Neural crest cell (in vitro differentiated cells): Measurements from ENCODE around the gene MTURN. TPM values are rescaled to one million over a fixed set of nuclear protein-coding genes. Genes with fewer than 3 reads are reported as not detected.
"Not testable (repeated sequence)": the region's sequence is repeated elsewhere in the genome, so short reads cannot be mapped to it uniquely, and the experiment has no call there.

Source experiments
- DNase-seq: peaks from one replicate; pipeline ENCODE4 v3.0.0; 2021; ENCODE audit warnings: low read depth, mixed read lengths, low spot score
- H3K27ac Mint-ChIP-seq: one replicate; pipeline ENCODE4 v1.8.0; 2021; ENCODE audit warnings: mild to moderate bottlenecking, mixed read lengths; ENCODE audit not compliant: unreplicated experiment
- H3K27me3 Mint-ChIP-seq: 2 replicates; pipeline ENCODE4 v1.8.0; 2021; ENCODE audit warnings: low read depth, mild to moderate bottlenecking, mixed read lengths
- H3K36me3 Mint-ChIP-seq: 2 replicates; pipeline ENCODE4 v1.8.0; 2021; ENCODE audit warnings: low read depth, mild to moderate bottlenecking, mixed read lengths
- H3K4me1 Mint-ChIP-seq: 2 replicates; pipeline ENCODE4 v1.8.0; 2021; ENCODE audit warnings: mixed read lengths
- H3K4me3 Mint-ChIP-seq: one replicate; pipeline ENCODE4 v1.8.0; 2021; ENCODE audit warnings: mild to moderate bottlenecking, mixed read lengths
- H3K9me3 Mint-ChIP-seq: 2 replicates; pipeline ENCODE4 v1.8.0; 2021; ENCODE audit warnings: mixed read lengths
- CTCF ChIP-seq: fragments of 200-600 bp; sonication (generic); conservative IDR thresholded peaks from 2 replicates; pipeline ENCODE4 v1.5.0; 2021; ENCODE audit warnings: antibody characterized with exemption, mild to moderate bottlenecking
- total RNA-seq: library from RNA; stranded (reverse); gene quantifications from 2 replicates; pipeline ENCODE4 v1.2.1, GENCODE V29; 2021

MTURN gene
- total RNA-seq, 1 donor from 2014 or later = 6.6 TPM

GRCh38 chr7:30185496-30185895, 50.7 kb downstream of the MTURN start:
- no peak overlapping the region for H3K27ac Mint-ChIP-seq

GRCh38 chr7:30186725-30187124, 51.9 kb downstream of the MTURN start:
- no peak overlapping the region for H3K4me3 Mint-ChIP-seq
- DNase-seq = no peak
- no peaks in the 10 kb centered on the region for H3K27me3 Mint-ChIP-seq
- H3K9me3 Mint-ChIP-seq = peaks cover 30% of the 10 kb centered on the region
- H3K36me3 Mint-ChIP-seq = peaks cover 9% of the 10 kb centered on the region
- peaks cover 13% of the 10 kb centered on the region for H3K4me1 Mint-ChIP-seq
- no peak overlapping the region for H3K27ac Mint-ChIP-seq
- TF ChIP-seq CTCF = no peak

More at GRCh38 chr7:30185496-30185895, 50.7 kb downstream of the MTURN start:
- no peak for TF ChIP-seq CTCF
- no peak for DNase-seq
- Mint-ChIP-seq H3K4me1 (peaks cover 13% of the 10 kb centered on the region), H3K9me3 (peaks cover 30% of the 10 kb centered on the region), H3K4me3 (no peak overlapping the region), H3K36me3 (peaks cover 9% of the 10 kb centered on the region), H3K27me3 (no peaks in the 10 kb centered on the region)

GRCh38 chr7:30187513-30187912, 52.7 kb downstream of the MTURN start:
- no peak for TF ChIP-seq CTCF
- Mint-ChIP-seq H3K27ac (no peak overlapping the region), H3K4me1 (peaks cover 13% of the 10 kb centered on the region), H3K4me3 (no peak overlapping the region), H3K27me3 (no peaks in the 10 kb centered on the region), H3K9me3 (peaks cover 31% of the 10 kb centered on the region), H3K36me3 (peaks cover 9% of the 10 kb centered on the region)
- no peak for DNase-seq

- H3K4me3 Mint-ChIP-seq, DNase-seq, H3K36me3 Mint-ChIP-seq, H3K27me3 Mint-ChIP-seq, H3K27ac Mint-ChIP-seq: not testable (repeated sequence)
- Mint-ChIP-seq H3K4me1 (peaks cover 13% of the 10 kb centered on the region), H3K9me3 (peaks cover 32% of the 10 kb centered on the region)
These were observed 53.6 kb downstream of the MTURN start for GRCh38 chr7:30188381-30188780.

- no peak for DNase-seq
- Mint-ChIP-seq H3K36me3 (peaks cover 10% of the 10 kb centered on the region), H3K4me1 (peaks cover 13% of the 10 kb centered on the region), H3K9me3 (peaks cover 30% of the 10 kb centered on the region), H3K27me3 (no peaks in the 10 kb centered on the region), H3K4me3 (no peak overlapping the region), H3K27ac (no peak overlapping the region)
- TF ChIP-seq CTCF = no peak
These were observed 54.0 kb downstream of the MTURN start for GRCh38 chr7:30188811-30189210.

- Mint-ChIP-seq H3K27ac (no peak overlapping the region), H3K4me3 (no peak overlapping the region), H3K9me3 (peaks cover 34% of the 10 kb centered on the region), H3K36me3 (peaks cover 27% of the 10 kb centered on the region), H3K27me3 (no peaks in the 10 kb centered on the region), H3K4me1 (peaks cover 13% of the 10 kb centered on the region)
- TF ChIP-seq CTCF = no peak
- DNase-seq = no peak
These were observed 57.0 kb downstream of the MTURN start for GRCh38 chr7:30191809-30192208.
